Right kidney (tissue), 1 donor: ENCODE data around the gene MITF.
"Not testable (repeated sequence)": the region's sequence is repeated elsewhere in the genome, so short reads cannot be mapped to it uniquely, and the experiment has no call there.

Experiments used
- DNase-seq: peaks from one replicate; pipeline ENCODE4 v3.0.0-alpha.2; 2016

MITF gene

GRCh38 chr3:69786854-69787253 is 47.6 kb downstream of the MITF start:
- no peak for DNase-seq

GRCh38 chr3:69787436-69788168 is 48.3 kb downstream of the MITF start:
- DNase-seq, result no peak

- DNase-seq, result no peak
Observed at GRCh38 chr3:69791106-69791505, 51.8 kb downstream of the MITF start.

DNA sequence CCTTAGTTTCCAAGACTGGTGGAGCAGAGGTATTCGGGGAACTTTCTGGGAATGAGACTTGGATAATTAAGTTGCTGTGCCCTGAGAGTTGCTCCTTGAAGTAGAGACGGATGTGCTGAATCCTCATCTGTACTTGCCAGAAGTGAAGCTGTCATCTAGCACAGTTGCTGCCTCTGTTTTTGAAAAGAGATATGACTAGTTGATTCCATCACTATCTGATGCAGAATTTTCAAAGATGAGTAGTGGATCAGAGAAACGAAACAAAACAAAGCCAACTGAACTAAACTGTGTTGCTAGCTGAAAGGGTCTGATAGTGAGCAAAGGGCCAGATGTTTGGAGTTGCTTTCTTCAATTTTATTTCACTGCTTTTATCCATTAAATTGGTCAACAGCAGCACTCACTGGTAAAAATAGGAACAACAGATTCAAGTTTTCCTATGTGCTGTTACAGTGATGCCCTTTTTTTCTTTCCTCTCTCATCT is 52.7 kb downstream of the MITF start:
- DNase-seq, result no peak

DNA sequence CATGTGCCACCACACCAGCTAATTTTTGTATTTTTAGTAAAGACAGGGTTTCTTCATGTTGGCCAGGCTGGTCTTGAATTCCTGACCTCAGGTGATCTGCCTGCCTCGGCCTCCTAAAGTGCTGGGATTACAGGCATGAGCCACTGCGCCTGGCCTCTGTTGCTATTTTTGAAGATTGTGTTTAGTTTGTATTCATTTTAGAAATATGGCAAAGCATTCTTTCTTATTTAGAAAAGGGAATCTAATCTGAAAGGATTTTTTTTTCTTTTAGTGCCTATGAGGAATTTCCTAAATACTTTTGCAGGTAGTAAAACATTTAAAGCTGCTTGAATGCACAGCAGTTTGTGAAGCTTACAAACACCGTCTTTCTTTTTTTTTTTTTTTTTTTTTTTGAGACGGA is 56.9 kb downstream of the MITF start:
- DNase-seq, result not testable (repeated sequence)

- no peak for DNase-seq
Observed at GRCh38 chr3:69803681-69804270, 64.5 kb downstream of the MITF start.

- DNase-seq, result no peak
Observed at GRCh38 chr3:69805491-69805890, 66.2 kb downstream of the MITF start.

DNA sequence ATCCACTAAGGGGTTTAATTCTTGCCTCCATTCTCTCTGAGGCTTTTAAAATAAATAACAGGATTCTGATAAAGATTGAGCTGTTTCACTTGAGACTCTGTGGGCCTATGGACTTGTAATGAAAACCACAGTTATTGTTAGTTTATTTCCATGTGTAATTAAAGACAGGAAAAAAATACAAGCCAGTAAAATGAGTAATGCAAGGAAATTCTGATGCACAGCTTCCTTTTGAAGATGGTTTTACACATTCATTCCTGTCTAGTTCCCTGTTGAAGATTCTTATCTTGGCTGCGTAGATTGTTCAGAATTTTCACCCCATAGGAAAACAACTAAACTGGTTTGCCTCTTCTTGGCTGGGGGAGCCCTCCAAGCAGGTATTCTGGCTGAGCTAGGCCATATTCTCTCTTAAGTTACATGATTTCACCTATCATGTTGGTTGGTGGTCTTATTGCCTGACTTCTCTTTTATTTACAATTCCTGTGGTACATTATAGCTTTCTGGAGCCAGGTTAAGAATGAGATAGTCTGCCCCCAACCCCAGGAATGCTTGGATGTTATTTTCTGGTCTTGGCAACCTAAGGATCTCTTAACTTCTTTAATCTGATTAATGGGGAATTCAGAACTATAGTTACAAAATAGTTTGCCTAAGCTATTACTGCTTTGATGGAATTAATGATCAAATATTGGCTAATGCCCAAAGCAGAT is 67.6 kb downstream of the MITF start:
- DNase-seq, result no peak

DNA sequence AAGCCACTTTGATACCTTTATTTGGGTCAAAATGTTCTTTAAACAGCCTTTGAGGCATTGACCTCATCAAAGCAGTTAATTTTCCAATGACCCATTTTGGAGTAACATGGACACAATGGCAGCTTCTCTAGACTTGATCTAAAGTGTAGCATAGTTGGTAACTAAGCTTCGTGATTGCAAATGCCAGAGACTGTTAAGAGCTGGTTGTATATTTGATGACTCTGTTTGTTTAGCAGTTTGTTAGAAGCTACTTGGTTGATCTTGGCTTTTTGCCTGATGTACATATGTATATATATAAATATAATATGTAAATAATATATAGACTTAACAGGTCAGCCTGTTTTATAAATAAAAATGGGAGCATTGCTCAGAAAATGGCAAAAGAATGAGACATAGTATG is 68.4 kb downstream of the MITF start:
- no peak for DNase-seq

GRCh38 chr3:69809076-69809835 is 70.0 kb downstream of the MITF start:
- DNase-seq, result no peak

DNA sequence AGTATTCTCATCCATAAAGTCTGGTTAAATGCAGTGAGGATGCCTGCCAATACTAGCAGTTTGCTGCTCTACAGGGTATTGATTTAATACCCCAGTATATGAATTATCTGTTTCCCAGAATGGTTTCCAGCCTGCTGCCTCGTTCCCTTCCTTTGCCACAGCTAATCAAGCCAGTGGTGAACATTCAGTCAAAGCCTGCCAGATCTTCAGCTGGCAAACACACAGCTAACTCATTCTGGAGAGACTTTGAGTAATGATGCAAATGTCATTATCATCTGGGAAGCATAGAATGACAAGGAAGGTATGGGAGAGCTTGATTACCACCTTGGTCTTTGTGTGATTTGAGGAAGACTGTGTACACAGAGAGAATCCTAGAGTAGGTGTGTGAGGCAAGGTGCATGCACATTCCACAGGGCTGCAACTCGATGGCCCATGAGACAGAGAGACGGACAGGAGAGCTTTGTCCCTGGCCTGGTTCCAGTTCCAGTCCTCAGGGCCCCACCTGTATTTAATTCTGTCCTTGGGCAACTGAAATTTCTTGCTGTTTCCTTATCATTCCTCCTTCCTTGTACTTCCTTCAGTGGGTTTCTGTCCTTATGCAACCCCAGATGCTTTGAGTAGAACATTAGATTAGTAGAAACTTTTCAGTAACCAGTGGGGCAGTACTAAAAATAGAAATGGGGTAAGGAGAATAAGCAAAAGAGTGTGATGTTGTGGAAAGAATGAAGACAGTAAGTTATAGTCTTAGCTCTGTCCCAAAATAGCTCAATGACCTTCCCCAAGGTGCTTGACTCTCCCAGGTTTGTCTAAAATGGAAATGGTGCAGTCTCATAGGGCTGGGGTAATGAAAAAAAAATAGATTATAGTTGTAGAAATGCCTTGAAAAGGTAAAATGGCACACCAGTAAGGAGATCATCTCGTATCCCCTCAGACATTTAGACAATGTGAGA is 72.5 kb downstream of the MITF start:
- no peak for DNase-seq

GRCh38 chr3:69815970-69816369 is 76.7 kb downstream of the MITF start:
- DNase-seq, result no peak

- no peak for DNase-seq
Observed at GRCh38 chr3:69817988-69818387, 78.7 kb downstream of the MITF start.

DNA sequence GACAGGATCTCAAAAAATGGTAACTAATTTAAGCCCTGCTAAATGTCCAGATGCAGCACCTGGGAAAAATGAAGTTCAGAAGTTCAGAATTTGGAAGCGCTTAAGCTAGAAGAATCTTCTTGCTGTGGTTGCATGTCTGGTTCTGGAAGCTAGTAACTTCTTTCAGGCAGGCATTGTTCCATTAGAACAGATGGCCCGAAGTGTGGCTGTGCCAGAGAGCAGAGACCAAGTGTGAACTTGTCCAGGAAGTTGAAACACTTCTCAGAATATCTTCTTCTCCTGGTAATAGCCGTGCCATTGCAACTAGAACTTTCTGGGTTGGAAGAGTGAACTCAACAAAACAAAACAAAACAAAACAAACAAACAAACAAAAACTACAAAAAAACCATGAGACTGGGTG is 80.0 kb downstream of the MITF start:
- DNase-seq, result no peak

GRCh38 chr3:69821133-69821532 is 81.9 kb downstream of the MITF start:
- no peak for DNase-seq

- DNase-seq, result no peak
Observed at GRCh38 chr3:69823743-69824142, 84.5 kb downstream of the MITF start.

DNA sequence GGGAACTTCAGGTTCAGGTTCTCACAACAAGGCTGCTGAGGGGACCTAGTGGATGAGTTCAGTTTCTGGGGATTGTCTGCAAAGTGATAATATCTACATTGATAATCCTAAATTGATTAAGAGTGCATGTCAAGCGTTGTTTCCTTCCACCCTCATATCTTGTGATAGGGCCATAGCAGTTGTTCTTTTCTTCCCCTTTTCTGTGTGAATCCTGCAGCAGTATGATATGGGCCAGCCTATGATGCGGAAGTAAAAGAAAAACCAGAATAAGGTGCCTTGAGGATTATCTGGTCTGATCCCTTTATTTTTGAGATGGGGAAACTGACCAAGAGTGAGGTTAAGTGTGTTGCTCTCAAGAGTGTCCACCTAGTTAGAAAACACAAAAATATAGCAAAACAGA is 86.2 kb downstream of the MITF start:
- DNase-seq, result no peak

DNA sequence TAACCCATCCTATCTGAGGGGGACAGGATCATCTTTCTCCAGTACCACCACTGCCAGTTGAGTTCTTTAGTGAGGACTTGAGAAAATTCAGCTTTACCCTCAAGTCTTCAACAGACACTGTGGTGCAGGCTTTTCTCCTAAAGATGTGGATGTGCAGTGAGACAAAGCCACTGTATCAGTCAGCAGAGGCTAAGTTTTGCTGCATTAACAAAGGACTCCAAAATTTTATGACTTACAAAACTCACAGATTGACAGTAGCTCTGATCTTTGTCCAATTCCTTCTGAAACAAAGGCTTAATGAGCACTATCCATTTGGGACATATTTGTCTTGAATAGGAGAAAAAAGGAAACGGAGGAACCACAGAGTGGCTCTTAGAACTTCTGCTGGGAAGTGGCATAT is 87.9 kb downstream of the MITF start:
- no peak for DNase-seq

GRCh38 chr3:69828817-69829216 is 89.6 kb downstream of the MITF start:
- no peak for DNase-seq

DNA sequence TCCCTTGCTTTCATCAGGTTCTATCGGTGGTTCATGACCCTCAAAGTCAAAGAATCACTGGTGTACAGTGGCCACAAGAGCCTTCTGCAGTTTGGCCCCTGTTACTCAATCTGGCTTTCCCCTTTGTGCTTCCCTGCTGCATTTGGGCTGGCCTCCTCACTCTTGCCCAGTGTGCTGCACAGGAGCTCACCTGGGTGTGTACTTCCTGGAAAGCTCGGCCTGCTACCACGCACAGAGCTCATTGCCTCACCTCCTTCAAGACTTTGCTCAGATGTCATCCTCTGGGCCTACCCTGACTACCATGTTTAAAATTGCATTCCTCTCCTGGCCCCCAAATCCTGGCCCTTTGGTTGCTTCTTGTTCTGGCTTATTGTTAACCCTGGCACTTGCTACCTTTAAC is 90.9 kb downstream of the MITF start:
- DNase-seq, result no peak

- DNase-seq, result no peak
Observed at GRCh38 chr3:69831737-69832136, 92.5 kb downstream of the MITF start.

DNA sequence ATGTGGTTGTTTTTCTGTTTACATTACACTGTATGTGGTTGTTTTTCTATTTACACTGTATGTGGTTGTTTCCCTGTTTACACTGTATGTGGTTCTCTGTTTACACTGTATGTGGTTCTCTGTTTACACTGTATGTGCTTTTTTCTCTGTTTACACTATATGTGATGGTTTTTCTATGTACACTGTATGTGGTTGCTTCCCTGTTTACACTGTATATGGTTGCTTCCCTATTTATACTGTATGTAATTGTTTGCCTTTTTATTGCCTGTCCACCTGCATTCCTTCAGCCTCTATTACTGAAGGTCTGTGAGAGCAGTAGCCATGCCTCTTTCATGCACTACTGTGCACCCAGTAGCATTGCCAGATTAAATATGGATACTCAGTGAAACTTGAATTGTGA is 94.3 kb downstream of the MITF start:
- DNase-seq, result no peak
